ENCODE results near the gene OR6C4.

Gene OR6C4

GRCh38 chr12:55549302-55549701, at the start of gene OR6C4:
Gene OR6C4, plus strand, starts transcription at chr12:55549602. Its CDS starts 1,625 bp downstream, at chr12:55551227.
- TF ChIP-seq CTCF (conservative IDR thresholded peaks at IDR 0.05; ENCODE audit: low read depth, low read length): no peak

GRCh38 chr12:55499810-55500252, 49.6 kb upstream of the OR6C4 start:
- H3K79me2 ChIP-seq (ENCODE audit: insufficient read depth, low read depth): no peaks in the 10 kb centered on the region
- H3K27ac ChIP-seq: no peak overlapping the region
- no peaks in the 10 kb centered on the region for H3K4me1 ChIP-seq (ENCODE audit: low read depth, poor library complexity, severe bottlenecking)
- H2AFZ ChIP-seq (ENCODE audit: low read depth): no peak overlapping the region
- no peak overlapping the region for H3K4me3 ChIP-seq (IDR thresholded peaks at IDR 0.05; ENCODE audit: insufficient read depth, low read depth, low read length)
- no peak overlapping the region for H3K4me2 ChIP-seq
- no peak for TF ChIP-seq CTCF (conservative IDR thresholded peaks at IDR 0.05; ENCODE audit: low read depth, low read length)
- no peaks in the 10 kb centered on the region for H3K36me3 ChIP-seq (ENCODE audit: insufficient read depth)
- H3K27me3 ChIP-seq (ENCODE audit: insufficient read depth, low read depth): no peaks in the 10 kb centered on the region
- no peaks in the 10 kb centered on the region for H4K20me1 ChIP-seq (ENCODE audit: insufficient read depth)
- no peak overlapping the region for H3K9ac ChIP-seq

More at GRCh38 chr12:55549302-55549701, at the start of gene OR6C4:
- H3K4me2 ChIP-seq: no peak within 1 kb of the TSS
- H3K27me3 ChIP-seq (ENCODE audit: insufficient read depth, low read depth): no peaks in the 10 kb centered on the region
- H3K27ac ChIP-seq: no peak within 1 kb of the TSS
- no peak within 1 kb of the TSS for H2AFZ ChIP-seq (ENCODE audit: low read depth)
- H3K36me3 ChIP-seq (ENCODE audit: insufficient read depth): no peaks in the 10 kb centered on the region
- no peaks in the 10 kb centered on the region for H3K4me1 ChIP-seq (ENCODE audit: low read depth, poor library complexity, severe bottlenecking)
- H3K4me3 ChIP-seq (IDR thresholded peaks at IDR 0.05; ENCODE audit: insufficient read depth, low read depth, low read length): no peak within 1 kb of the TSS
- no peaks in the 10 kb centered on the region for H3K79me2 ChIP-seq (ENCODE audit: insufficient read depth, low read depth)
- H3K9ac ChIP-seq: no peak within 1 kb of the TSS
- H4K20me1 ChIP-seq (ENCODE audit: insufficient read depth): no peaks in the 10 kb centered on the region

DNA sequence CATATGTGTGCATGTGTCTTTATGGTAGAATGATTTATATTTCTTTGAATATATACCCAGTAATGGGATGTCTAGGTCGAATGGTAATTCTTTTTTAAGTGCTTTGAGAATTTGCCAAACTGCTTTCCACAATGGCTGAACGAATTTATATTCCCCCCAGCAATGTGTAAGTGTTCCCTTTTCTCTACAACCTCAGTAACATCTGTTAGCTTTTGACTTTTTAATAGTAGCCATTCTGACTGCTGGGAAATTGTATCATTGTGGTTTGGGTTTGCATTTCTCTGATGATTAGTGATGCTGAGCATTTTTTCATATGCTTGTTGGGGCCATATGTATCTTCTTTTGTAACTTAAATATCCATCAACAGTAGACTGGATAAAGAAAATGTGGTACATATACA, 47.8 kb upstream of the OR6C4 start:
- no peaks in the 10 kb centered on the region for H4K20me1 ChIP-seq (ENCODE audit: insufficient read depth)
- TF ChIP-seq CTCF (conservative IDR thresholded peaks at IDR 0.05; ENCODE audit: low read depth, low read length): no peak
- H3K36me3 ChIP-seq (ENCODE audit: insufficient read depth): no peaks in the 10 kb centered on the region
- H3K9ac ChIP-seq: no peak overlapping the region
- no peak overlapping the region for H2AFZ ChIP-seq (ENCODE audit: low read depth)
- H3K27ac ChIP-seq: no peak overlapping the region
- H3K4me3 ChIP-seq (IDR thresholded peaks at IDR 0.05; ENCODE audit: insufficient read depth, low read depth, low read length): no peak overlapping the region
- H3K79me2 ChIP-seq (ENCODE audit: insufficient read depth, low read depth): no peaks in the 10 kb centered on the region
- H3K4me2 ChIP-seq: no peak overlapping the region
- no peaks in the 10 kb centered on the region for H3K4me1 ChIP-seq (ENCODE audit: low read depth, poor library complexity, severe bottlenecking)
- no peaks in the 10 kb centered on the region for H3K27me3 ChIP-seq (ENCODE audit: insufficient read depth, low read depth)

DNA sequence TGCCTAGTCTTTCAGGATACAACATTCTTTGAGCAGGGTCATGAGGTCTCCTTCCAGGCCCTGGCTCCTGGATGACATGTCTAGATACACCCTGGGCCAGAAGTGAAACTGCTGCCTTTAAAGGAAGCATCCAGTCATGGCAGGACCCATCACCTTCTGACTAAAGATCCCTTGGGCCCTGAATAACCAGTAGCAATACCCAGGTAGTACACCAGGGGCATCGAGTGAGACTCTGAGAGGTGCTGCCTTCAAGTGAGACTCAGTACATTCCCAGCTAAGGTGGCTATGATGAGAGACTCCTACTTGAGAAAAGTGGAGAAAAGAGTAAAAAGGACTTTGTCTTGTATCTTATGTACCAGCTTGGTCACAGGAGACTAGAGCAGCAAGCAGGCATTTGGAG, 33.7 kb upstream of the OR6C4 start:
- H3K4me1 ChIP-seq (ENCODE audit: low read depth, poor library complexity, severe bottlenecking): no peaks in the 10 kb centered on the region
- no peak overlapping the region for H3K4me2 ChIP-seq
- no peaks in the 10 kb centered on the region for H3K27me3 ChIP-seq (ENCODE audit: insufficient read depth, low read depth)
- H3K4me3 ChIP-seq (IDR thresholded peaks at IDR 0.05; ENCODE audit: insufficient read depth, low read depth, low read length): no peak overlapping the region
- H4K20me1 ChIP-seq (ENCODE audit: insufficient read depth): no peaks in the 10 kb centered on the region
- no peak overlapping the region for H3K9ac ChIP-seq
- no peaks in the 10 kb centered on the region for H3K36me3 ChIP-seq (ENCODE audit: insufficient read depth)
- no peak overlapping the region for H2AFZ ChIP-seq (ENCODE audit: low read depth)
- peak; percentile 56 for TF ChIP-seq CTCF (conservative IDR thresholded peaks at IDR 0.05; ENCODE audit: low read depth, low read length)
- no peaks in the 10 kb centered on the region for H3K79me2 ChIP-seq (ENCODE audit: insufficient read depth, low read depth)
- no peak overlapping the region for H3K27ac ChIP-seq

All from KMS-11 (cell line).